MCF 10A (cell line): ENCODE measurements around the gene ST7. TPM values are rescaled to one million over a fixed set of nuclear protein-coding genes. Genes with fewer than 3 reads are reported as not detected.
A peak's percentile ranks its signal among the peaks of the same experiment; 100 is the strongest.

ENCODE experiments used
- BruUV-seq: library from RNA; stranded (reverse); fragments of 400-500 nt; replicated peaks from 2 replicates; lab custom pipeline; 2021; lab: Mats Ljungman, UMichigan
- CTCF ChIA-PET: fragments of 300-600 bp; sonication (Branson Sonifier 250); formaldehyde crosslinking; extraction: SDS; loops from one replicate; lab custom pipeline; 2021; ENCODE audit warnings: antibody characterized with exemption, inconsistent platforms; lab: Yijun Ruan, JAX
- POLR2A ChIA-PET: fragments of 300-600, 350-650 bp; sonication (Branson Sonifier 250); formaldehyde crosslinking; extraction: SDS; loops from one replicate; lab custom pipeline; 2020; ENCODE audit warnings: antibody characterized with exemption, inconsistent platforms; lab: Yijun Ruan, JAX
- DNase-seq: peaks from one replicate; pipeline ENCODE4 v3.0.0-alpha.2; 2018; ENCODE audit not compliant: unreplicated experiment
- H3K27ac Mint-ChIP-seq: one replicate; pipeline ENCODE4 v1.8.0; 2022; ENCODE audit warnings: mild to moderate bottlenecking, low read depth, mixed read lengths; ENCODE audit not compliant: unreplicated experiment
- H3K27me3 Mint-ChIP-seq: one replicate; pipeline ENCODE4 v1.8.0; 2022; ENCODE audit warnings: mixed read lengths; ENCODE audit not compliant: insufficient read depth, unreplicated experiment
- H3K36me3 Mint-ChIP-seq: one replicate; pipeline ENCODE4 v1.8.0; 2022; ENCODE audit warnings: mild to moderate bottlenecking, moderate library complexity, mixed read lengths; ENCODE audit not compliant: insufficient read depth, unreplicated experiment
- H3K4me1 Mint-ChIP-seq: one replicate; pipeline ENCODE4 v1.8.0; 2022; ENCODE audit warnings: mixed read lengths; ENCODE audit not compliant: insufficient read depth, unreplicated experiment
- H3K4me3 Mint-ChIP-seq: one replicate; pipeline ENCODE4 v1.8.0; 2022; ENCODE audit warnings: mild to moderate bottlenecking, moderate library complexity, mixed read lengths; ENCODE audit not compliant: unreplicated experiment
- H3K9me3 Mint-ChIP-seq: one replicate; pipeline ENCODE4 v1.8.0; 2022; ENCODE audit warnings: mixed read lengths; ENCODE audit not compliant: unreplicated experiment
- intact Hi-C: fragments of 100-400 bp; cut with micrococcal nuclease; formaldehyde crosslinking; loops from 2 replicates; pipeline ENCODE4 v1.14.1; 2022
- total RNA-seq: library from RNA; stranded (reverse); gene quantifications from 2 replicates; pipeline ENCODE4 v1.2.3, GENCODE V29; 2022
- TF ChIP-seq, protein P1 (sequence below): fragments of 200-600 bp; IDR thresholded peaks from one replicate; pipeline ENCODE4 v1.8.0; 2022; ENCODE audit warnings: antibody characterized with exemption, mild to moderate bottlenecking; ENCODE audit not compliant: unreplicated experiment

ST7 gene
- total RNA-seq, 1 experiment from 2014 or later = 18.5 TPM

DNA sequence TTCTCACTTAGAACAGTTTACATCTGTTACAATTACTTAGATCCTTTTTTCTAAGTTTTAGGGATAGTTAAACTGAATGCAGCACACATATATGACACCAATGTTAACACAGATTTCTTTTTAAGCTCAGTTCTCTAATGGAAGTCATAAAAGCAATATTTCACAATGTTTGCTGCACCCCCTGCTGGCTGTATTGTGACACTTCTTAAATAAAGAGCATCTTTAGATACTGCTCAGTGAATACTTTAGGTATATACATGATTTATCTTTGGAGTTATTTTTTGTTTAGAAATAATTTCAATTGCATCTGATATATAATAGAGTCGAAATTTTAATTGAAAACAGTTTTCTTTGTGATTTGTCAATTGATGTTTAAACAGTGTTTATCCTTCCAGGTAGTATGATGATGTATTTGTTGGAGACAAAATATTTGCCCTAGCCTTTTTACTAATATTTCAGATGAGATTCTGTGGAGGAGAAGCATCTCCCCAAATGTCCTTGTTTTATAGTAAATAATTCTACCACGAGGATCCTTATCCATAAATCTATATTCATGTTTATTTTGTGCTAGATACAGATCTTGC lies 174.4 kb downstream of the ST7 start:
- BruUV-seq = no TSS peak
- Mint-ChIP-seq H3K4me3 (no peak overlapping the region), H3K27ac (no peak overlapping the region), H3K36me3 (peaks cover 12% of the 10 kb centered on the region), H3K9me3 (no peaks in the 10 kb centered on the region), H3K4me1 (peaks cover 18% of the 10 kb centered on the region), H3K27me3 (no peaks in the 10 kb centered on the region)
- POLR2A ChIA-PET = interaction anchor here (0.9 to 1.3 kb wide), 2 partner anchors 140 to 197 kb away, joined by 3 read pairs; no protein-coding TSS in a partner anchor
- DNase-seq = peak; percentile 73
- CTCF ChIA-PET = interaction anchor here (0.5 to 14.8 kb wide), 30 partner anchors 8 to 943 kb away, joined by 3 to 278 read pairs (median 3); no protein-coding TSS in a partner anchor
- intact Hi-C loops = loop anchor here (1.0 kb wide), 1 partner anchor 197 kb away; no protein-coding TSS in a partner anchor
- TF ChIP-seq, protein P1, sequence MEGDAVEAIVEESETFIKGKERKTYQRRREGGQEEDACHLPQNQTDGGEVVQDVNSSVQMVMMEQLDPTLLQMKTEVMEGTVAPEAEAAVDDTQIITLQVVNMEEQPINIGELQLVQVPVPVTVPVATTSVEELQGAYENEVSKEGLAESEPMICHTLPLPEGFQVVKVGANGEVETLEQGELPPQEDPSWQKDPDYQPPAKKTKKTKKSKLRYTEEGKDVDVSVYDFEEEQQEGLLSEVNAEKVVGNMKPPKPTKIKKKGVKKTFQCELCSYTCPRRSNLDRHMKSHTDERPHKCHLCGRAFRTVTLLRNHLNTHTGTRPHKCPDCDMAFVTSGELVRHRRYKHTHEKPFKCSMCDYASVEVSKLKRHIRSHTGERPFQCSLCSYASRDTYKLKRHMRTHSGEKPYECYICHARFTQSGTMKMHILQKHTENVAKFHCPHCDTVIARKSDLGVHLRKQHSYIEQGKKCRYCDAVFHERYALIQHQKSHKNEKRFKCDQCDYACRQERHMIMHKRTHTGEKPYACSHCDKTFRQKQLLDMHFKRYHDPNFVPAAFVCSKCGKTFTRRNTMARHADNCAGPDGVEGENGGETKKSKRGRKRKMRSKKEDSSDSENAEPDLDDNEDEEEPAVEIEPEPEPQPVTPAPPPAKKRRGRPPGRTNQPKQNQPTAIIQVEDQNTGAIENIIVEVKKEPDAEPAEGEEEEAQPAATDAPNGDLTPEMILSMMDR = peak; percentile 72

DNA sequence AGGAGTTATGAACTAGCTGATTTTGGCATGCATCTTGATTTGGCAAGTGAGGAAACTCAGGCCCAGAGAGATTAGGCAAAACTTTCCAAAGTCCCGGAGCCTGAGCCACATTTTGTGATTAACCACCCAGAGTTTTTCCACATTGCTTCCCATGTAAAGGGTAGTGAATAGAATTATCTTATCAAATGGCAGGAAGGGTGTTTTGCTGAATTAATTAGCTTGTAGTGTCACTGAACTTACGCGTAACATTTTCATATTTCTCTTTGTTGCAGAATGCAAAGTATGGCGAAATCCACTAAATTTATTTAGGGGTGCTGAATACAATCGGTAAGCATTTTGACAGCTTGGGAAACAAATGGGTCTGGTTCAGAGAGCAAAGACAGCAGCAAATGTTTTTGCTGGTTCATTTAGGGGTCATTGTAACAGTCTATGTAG lies 176.2 kb downstream of the ST7 start:
- no TSS peak for BruUV-seq
- CTCF ChIA-PET = interaction anchor here (0.6 to 2.8 kb wide), 8 partner anchors 9 to 199 kb away, joined by 3 to 16 read pairs (median 4); no protein-coding TSS in a partner anchor
- H3K4me3 Mint-ChIP-seq = no peak overlapping the region
- TF ChIP-seq, protein P1 = no peak
- POLR2A ChIA-PET = no interaction called here
- H3K27me3 Mint-ChIP-seq = no peaks in the 10 kb centered on the region
- H3K36me3 Mint-ChIP-seq = peaks cover 15% of the 10 kb centered on the region
- intact Hi-C loops = no loop called here
- no peaks in the 10 kb centered on the region for H3K9me3 Mint-ChIP-seq
- DNase-seq = no peak
- H3K27ac Mint-ChIP-seq = no peak overlapping the region
- peaks cover 30% of the 10 kb centered on the region for H3K4me1 Mint-ChIP-seq

DNA sequence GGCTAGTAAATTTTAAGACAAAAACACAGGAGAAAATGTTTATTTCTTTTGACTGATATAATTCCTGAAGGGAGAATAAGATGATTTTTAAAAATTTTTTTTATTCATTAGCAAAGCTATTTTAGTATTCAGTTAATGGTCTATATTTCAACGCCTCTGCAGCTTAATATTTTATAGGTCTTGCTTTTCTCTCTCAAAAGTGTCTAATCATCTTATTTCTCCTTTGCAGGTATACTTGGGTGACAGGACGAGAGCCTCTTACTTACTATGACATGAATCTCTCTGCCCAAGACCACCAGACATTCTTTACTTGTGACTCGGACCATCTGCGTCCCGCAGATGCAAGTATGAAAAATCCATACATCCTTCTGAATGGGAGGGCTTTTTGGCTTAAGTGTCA lies 177.0 kb downstream of the ST7 start:
- BruUV-seq = no TSS peak
- TF ChIP-seq, protein P1 = no peak
- no peaks in the 10 kb centered on the region for H3K27me3 Mint-ChIP-seq
- ChIA-PET POLR2A (no interaction called here), CTCF (interaction anchor here (0.6 to 2.8 kb wide), 8 partner anchors 10 to 200 kb away, joined by 3 to 16 read pairs (median 4); no protein-coding TSS in a partner anchor)
- no peak overlapping the region for H3K27ac Mint-ChIP-seq
- no peaks in the 10 kb centered on the region for H3K9me3 Mint-ChIP-seq
- H3K4me3 Mint-ChIP-seq = no peak overlapping the region
- peaks cover 26% of the 10 kb centered on the region for H3K4me1 Mint-ChIP-seq
- H3K36me3 Mint-ChIP-seq = peaks cover 20% of the 10 kb centered on the region
- intact Hi-C loops = no loop called here
- DNase-seq = no peak

DNA sequence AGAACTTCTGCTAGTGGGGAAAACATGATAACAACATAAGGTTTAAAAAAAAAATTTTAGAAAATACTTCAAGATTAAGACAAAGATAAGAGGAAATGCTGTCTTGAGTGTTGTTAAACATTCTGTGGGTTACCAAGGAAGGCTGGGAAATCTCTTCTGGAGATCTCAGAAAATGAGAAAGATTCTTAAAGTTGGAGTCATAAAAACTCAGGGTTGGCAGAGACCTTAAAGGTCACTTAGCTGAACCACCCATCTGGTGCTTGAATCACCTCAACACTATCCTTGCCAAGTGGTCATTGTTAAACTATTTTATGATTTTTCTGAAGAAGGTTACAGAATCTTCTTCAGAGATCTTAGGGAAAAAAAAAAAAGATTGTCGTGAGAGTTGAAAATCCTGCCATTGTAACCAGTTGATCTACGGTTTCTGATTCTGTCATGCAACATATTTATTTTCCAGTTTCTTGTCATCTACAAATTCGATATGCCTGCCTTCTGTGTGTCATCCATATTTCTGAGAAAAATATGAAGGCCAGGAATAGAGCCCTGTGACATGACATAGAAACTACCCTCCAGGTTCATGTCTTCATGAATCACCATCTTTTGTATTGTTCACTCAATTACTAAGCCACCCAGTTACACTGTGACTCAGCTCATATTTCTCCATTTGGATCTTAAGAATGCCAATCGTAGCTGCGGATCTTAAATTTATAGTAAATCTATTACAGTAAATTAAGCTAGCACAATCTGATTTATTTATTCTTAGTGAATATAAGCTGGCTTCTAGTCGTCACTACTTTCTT lies 179.2 kb downstream of the ST7 start:
- H3K4me3 Mint-ChIP-seq = peak overlapping the region; percentile 55
- peak overlapping the region; percentile 95 for H3K27ac Mint-ChIP-seq
- peaks cover 20% of the 10 kb centered on the region for H3K4me1 Mint-ChIP-seq
- no peaks in the 10 kb centered on the region for H3K27me3 Mint-ChIP-seq
- peaks cover 25% of the 10 kb centered on the region for H3K36me3 Mint-ChIP-seq
- TF ChIP-seq, protein P1 = no peak
- no peaks in the 10 kb centered on the region for H3K9me3 Mint-ChIP-seq
- BruUV-seq = no TSS peak
- intact Hi-C loops = no loop called here
- ChIA-PET CTCF (interaction anchor here (0.8 to 2.3 kb wide), 2 partner anchors 19 to 25 kb away, joined by 3 to 11 read pairs; no protein-coding TSS in a partner anchor), POLR2A (interaction anchor here (0.6 to 1.7 kb wide), 3 partner anchors 10 to 954 kb away, joined by 3 to 9 read pairs (median 4); no protein-coding TSS in a partner anchor)
- DNase-seq = peak; percentile 81
